ENCODE measurements around the gene MR1.
A peak's percentile ranks its signal among the peaks of the same experiment; 100 is the strongest.

Gene MR1

DNA sequence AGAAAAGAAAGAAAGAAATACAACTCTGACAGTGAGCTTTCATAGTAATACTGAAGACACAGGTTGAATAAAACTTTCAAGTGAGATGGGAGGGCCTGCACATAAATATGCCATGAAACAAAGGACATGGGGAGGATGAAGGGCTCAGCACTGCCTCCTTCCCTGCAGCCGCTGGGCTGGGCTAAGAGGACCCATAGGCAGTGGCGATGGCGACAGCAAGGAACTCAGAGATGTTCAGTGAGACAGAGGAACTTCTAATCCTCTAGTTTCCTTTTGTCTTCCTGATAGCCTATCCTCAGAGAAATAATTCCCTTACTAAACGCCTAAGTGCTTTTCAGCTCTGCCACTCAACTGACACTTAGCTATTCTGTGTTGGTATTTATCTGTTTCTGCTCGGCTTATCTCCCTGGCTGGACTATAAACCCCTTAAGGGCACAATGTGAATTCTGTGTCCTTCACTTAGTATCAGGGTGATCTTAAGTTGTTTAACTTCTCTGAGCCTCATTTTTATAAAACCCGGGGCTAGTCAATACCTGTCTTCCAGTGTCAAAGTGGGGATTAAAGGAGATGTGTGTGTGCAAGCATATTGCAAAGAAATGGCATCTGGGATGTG, 30.3 kb downstream of the MR1 start:
- DNase-seq: peak; percentile 26 to 71 (median 56)

DNA sequence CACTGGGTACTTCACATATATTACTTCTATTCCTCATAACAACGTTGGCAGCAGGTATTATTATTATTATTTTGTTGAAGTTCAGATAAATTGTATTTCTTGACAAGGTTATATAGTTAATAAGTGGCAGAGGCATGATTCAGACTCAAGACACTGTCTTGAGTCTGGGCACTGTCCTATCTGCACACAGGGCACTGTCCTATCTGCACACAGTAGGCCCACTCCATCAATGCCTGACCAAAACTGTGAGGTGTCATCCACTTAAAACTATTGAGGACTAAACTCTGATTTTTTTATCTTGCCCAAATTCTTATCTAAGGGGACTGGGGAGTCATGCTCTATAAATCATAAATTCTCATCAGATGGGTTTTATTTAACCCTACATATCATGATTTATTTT, 30.9 kb downstream of the MR1 start:
- DNase-seq: no peak

DNA sequence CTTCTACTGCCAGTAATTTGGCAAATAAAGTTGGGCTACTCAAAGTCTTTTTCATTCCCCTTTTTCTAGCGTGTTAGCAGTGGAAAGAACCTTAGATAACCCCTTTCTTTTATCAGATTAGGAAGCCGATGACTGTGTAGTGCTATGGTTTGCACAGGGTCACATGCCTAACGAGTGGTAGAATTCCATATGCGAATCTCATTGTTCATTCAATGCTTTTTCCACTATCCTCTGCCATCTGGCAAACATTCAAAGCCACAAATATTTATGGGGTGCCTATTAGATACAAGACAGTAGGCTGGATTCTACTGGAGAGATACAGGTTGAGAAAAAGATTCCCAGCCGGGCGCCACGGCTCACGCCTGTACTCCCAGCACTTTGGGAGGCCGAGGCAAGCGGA, 39.9 kb downstream of the MR1 start:
- no peak for DNase-seq

DNA sequence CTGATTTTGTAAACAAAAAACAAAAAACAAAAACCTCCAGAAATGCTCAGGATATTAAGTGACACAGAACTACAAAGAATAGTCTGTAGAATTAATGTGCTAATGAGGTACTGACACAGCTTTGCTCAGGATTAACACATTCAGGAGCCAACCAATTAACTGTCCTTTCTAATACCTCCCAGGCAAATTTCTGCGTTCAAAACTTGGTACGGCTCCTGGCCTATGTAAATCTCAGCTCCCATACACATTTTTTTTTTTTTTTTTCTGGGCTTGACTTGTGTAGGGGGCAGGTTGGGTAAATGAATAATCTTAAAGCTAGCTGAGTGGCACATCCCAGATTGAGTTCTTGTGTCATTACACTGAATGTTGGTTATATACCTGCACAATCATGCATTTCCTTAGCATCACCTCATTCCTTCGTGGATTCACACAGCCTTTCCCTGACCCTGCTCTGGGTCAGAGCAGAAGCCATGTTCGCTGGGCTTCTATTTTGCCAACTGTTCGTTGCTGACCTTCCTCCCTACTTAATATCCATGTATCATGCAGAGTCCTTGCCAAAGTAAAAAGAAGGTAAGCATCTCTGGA, 42.1 kb downstream of the MR1 start:
- no peak for DNase-seq

DNA sequence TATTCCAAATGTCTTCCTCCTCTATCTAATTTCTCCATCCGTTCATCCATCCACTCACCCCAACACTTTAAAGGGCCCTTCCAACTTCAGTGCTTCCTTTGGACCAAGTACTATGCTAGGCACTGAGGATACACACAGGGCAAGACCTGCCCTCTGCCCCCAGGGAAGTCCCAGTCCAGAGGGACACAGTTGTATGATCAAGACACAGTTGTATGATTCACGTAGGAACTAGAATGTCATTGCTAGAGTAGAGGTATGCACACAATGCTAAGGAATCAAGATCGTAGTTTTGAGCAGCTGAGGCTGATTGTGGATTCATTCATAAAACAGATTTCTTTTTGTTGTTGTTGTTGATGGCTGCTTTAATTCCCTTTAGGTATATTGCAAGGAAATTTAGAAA, 43.1 kb downstream of the MR1 start:
- no peak for DNase-seq

DNA sequence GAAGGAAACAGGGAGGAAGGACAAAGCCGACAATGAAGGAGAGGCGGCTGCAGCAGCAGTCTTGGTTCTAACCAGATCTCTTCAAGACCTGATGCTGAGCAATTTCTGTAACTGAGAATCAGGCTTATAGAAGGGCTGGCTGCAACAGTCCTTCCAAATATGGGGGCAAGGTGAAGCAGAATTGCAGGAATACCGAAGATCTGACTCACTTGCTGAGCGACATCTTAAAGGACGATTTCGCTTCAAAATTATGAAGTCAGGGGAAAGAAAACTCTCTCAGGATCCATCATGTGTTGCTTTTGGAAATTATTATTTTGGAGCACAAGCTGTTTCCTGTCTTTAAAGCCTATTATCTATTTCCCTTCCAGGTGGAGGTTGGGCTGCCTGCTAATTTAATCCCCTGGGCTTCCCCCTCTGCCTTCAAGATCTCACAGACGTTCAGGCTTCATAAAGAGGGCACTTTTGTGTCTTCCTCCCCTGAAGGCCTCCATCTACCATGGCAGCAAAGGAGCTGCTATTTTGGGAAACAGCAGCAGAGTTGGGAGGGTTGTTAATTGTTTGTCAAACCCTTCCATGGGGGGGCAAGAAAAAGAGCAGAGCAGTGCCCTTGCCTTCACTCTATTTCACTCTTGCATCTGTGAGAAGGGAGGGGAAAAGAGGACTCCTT, 43.9 kb downstream of the MR1 start:
- no peak for DNase-seq

DNA sequence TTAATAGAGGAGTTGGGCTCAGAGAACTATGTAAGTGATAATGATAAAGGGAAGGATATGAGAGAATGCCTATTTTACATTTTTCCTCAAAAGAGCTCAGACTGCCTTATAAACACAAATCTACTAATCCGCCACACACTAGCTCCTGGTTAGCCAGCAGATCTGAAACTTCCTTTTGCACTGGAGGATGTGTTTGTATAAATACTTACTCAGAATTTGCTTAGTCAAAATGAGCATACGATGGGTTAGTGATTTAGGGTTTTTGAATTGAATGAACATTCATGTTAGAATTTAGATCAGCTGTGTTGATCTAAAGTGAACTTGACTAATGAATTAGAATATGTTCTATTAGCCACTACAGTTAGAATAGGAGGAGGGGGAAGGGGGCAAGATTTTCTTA, 45.6 kb downstream of the MR1 start:
- no peak for DNase-seq

DNA sequence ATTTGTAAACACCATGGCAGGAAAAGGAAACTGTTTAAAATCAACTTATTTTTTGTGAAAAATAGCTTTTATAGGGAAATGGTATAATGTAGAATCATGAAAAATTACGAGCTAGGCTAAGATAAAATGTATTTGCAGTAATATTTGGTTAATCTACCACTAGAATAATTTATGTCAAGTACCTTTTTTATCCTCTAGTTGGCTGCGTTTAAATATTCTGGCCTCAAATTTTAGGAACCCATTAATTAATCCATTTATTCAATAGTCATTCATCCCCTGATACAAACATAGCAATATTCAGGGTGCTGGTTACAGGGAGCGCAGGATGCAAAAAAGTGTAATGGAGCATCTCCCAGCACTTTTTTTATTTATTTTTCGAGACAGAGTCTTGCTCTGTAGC, 46.1 kb downstream of the MR1 start:
- no peak for DNase-seq

DNA sequence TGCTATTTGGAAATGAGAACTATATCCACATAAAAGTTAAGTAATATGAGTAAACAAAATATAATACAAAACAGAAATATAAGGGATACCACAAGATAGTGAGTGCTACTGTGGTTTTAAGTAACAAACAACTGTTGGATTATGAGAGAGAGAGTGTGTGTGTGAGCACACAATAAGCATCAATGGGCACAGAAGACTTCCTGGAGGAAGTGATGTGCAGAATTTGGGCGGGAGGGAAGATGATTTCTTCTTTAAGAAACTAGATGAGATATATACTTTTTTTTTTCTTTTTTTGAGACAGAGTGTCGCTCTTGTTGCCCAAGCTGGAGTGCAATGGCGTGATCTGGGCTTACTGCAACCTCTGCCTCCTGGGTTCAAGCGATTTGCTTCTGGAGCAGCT, 46.8 kb downstream of the MR1 start:
- peak in 2 of 4 experiments; percentile 44 to 52 for DNase-seq

DNA sequence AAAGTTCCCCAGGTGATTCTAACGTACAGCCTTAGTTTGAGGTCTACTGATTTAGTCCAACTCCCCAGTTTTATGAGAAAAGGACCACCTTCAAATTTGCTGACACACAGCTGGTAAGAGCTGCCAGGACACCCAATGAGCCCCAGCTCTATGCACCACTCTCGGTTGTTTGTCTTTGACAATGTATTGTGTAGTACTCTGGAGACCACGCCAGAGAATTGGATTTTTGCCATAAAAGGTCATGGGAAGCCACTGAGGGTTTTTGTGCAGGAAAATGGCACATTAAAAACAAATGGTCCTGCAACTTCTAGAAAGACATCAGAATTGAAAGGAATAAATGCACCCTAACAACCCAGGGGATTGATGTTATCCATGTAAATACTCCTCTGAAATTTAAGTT, 47.6 kb downstream of the MR1 start:
- no peak for DNase-seq

DNA sequence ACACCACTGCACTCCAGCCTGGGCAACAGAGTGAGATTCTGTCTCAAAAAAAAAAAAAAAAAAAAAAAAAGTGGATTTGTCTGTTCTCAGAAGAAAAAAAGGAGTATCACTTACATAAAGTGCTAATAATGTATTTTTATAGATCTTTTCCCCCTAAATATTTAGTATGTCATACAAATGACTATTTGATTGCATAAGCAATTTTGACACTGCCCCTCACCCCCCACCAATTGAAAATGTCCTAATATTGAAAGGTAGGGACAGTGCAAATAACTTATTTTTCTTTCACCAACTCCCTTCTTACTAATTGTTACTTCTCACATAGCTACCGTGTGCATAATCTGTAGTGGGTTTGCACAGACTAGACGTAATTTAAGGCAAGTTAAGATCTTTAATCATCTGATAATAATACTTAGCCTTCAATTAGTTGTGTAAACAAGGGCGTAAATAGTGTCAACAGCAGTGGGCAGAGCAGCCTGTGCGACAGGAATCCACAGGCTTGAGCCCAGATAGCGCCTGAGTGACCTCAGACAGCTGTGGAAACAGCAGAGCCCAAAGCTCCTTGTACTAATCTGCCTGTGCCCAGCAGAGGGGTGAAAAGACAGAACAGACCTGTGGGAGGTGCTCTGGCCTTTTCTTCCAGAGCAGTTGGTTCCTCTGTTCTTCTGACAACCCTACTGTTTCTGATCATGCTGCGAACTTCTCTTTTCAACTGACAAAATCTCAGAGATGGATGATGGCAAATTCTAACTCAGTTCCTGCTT, 50.2 kb downstream of the MR1 start:
- peak; percentile 81 to 91 (median 88) for DNase-seq

DNA sequence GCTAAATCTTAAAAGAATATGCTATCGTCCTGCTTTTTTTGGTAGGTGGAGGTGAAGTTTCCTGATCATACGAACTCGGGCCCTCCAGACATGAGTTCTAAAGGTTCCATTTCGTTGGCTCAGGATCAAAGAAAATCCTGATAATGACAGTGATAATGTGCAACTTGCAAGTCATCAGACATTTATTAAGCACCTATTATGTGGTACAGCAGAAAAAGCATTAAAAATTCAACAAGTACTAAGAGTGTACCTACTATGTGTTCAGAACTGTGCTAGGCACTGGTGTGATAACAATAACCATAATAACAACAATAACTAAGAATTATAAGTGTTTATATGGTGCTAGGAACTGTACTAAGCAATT, 50.8 kb downstream of the MR1 start:
- no peak for DNase-seq

DNA sequence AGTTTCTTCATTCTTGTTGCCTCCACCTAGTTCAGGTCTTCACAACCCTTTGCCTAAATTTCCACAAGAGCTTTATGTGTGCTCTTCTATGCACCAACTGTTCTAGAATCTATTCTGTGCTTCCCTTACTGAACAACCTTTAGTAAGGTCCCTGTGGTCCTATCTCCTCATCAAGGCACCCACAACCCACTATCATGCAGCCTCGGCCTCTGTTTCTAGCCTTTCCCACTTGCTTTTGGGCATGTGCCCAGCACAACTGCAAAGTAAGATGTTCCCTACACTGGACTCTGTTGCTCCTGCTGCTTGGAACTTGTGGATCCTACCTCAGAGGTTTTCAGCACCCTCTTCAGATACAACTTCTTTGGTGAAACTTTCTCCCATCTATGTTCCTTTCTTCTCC, 52.3 kb downstream of the MR1 start:
- no peak for DNase-seq

DNA sequence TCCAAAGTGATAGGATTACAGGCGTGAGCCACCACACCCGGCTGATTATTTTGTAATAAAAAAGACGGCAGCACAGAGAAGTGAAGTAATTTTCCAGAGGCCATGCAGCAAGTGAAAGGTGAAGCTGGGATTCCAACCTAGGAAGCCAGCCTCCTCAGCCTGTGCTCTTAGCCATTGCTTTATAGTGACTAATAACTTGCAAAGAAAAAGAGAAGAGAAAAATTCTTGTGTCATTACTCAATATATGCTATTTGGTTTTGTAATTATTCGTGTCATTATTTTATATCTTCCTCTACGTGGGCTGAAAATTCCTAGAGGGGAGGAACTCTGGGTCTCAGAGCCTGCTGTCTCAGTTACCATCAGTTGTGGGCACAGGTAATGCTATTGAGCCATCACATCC, 53.1 kb downstream of the MR1 start:
- DNase-seq: peak; percentile 70 to 89 (median 78)

DNA sequence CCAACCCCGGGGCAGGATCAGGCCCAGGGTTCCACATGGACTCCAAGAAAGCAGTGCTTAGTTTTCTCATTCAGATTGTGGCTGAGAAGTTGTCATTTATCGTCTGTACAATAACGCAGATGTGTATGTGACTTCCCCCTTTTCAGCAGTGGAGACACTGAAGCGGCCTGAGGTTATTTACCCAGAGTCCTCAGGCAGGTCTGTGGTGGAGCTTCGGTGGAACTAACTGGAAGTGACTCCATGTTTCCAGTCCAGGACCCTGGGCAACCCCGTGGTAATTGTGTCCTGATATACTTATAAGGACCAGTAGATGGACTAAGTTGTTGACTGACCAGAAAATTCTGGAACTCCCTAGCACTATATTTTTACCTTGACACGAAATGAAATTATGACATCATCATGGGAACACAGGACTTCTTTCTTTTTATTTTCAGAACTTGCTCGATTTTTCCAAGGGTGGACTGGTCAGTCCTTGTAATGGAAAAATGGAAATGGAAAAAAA, 53.7 kb downstream of the MR1 start:
- DNase-seq: peak; percentile 77 to 87 (median 79)

DNA sequence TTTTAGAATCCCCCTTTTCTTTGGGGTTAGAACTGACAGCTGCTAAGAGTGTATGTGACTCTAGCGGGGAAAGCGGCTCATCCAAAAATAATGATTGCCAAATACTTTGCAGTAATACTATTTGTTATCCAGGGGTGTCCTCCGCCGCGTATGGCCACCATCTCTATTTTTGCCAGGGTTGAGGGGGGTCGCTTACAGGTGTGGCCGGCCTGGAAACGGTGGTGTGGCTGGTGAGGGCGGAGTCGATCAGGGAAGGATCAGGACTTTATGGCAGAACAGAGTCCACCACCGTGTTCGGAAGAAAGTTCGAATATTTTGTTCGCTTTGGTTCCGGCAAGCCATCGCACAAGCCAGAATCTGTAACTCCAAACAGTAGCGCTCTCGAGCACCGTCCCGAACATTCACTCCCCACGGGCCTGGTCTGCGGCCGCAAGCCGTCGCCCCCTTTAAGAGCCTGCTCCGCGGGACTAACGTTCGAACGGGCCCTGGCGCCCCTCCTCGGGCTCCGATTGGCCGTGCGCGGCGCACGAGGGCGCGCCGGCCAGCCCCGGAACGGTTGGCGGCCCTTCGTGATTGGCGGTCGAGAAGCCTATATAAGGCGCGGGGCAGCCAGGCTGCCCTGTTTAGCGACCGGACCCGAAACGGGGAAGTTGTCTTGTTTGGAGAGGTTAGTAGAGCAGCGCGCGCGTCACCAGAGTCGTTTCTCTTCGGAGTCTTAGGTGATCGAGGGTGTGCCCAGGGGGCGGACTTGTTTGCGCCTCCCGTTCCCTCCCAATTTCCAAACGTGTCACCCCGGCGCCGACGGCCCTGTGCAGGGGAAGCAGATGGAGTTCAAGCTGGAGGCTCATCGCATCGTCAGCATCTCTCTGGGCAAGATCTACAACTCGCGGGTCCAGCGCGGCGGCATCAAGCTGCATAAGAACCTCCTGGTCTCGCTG, 54.6 kb downstream of the MR1 start, which contains the start of gene IER5:
IER5 (plus strand) TSS at position 622 of the 938 bp plus-strand sequence; CDS start at position 825, 203 bp downstream.
- DNase-seq: peak; percentile 98 to 99 (median 98)

DNA sequence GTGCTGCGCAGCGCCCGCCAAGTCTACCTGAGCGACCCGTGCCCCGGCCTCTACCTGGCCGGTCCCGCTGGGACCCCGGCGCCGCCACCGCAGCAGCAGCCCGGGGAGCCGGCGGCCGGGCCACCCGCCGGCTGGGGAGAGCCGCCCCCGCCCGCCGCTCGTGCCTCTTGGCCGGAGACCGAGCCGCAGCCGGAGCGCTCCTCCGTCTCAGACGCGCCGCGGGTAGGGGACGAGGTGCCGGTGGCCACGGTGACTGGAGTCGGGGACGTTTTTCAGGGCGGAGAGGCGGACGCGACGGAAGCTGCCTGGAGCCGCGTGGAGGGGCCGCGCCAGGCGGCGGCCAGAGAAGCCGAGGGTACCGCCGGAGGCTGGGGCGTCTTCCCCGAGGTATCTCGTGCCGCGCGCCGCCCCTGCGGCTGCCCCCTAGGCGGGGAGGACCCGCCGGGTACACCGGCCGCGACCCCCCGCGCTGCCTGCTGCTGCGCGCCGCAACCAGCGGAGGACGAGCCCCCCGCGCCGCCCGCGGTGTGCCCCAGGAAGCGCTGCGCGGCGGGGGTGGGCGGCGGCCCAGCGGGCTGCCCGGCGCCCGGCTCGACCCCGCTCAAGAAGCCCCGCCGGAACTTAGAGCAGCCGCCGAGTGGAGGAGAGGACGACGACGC, 55.4 kb downstream of the MR1 start:
- DNase-seq: peak in 3 of 4 experiments; percentile 37 to 71 (median 55)

DNA sequence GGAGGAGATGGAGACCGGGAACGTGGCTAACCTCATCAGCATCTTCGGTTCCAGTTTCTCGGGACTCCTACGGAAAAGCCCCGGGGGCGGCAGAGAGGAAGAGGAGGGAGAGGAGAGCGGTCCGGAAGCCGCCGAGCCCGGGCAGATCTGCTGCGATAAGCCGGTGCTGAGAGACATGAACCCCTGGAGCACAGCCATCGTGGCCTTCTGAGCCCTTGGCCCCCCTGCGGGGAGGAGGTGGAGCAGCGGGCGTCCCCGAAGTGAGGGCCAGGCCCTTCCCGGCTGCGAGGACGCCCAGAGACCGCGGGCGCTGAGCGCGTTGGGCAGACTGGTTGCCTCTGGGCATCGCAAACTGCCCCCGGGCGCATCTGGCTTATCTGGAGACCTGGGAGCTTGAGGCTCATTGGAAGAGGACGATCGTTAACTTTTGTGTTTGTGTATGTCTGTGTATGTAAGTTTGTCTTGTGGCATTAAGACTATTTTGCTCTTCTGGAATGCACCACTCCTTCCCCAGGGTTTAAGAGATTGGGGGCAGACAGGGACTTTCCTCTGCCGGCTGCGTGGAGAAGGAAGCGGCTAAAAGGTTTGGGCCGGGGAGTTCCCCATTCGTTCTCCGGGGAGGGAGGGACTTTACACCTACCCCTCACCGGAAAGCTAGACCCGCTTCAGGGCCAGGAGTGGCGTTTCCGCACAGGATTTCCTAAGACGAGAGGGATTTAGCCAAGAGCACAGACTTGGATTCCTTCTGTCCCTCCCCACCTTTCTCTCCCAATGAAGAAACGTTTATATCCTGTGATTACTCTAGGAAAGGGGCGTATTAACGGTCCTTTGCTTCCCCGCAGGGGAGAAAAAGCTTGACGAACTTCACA, 56.1 kb downstream of the MR1 start:
- DNase-seq: peak; percentile 72 to 87 (median 84)

DNA sequence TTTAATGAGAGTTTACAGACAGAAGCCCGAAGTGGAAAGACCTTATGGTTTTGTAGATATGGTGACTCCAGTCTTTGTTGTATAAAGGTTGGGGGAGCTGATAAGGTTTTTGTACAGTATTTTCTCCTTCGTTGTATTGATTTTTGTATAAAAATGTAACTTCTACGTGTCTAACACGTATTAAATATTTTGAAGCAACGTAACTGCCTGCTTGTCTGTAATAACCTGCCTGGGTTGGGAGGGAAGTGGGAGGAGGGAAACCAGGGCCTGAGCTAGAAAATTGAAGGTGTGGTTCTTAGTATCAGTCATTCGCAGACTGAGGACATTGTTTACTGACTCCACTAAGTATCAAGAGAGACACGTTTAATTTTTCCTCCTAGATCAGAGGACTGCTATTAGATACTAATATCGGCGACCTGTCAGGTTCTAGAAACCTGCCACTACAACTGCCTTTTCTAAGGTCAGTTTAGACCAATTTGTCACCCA, 56.9 kb downstream of the MR1 start:
- DNase-seq: peak in 3 of 4 experiments; percentile 22 to 33 (median 26)

Data from suppressor macrophage (primary cell).